Large intestine (tissue), 3 donors: ENCODE measurements around the gene FBLN1. TPM values are rescaled to one million over a fixed set of nuclear protein-coding genes. Genes with fewer than 3 reads are reported as not detected.

ENCODE experiments used
- DNase-seq, 2 donors: peaks; one replicate each; pipeline versions ENCODE4 v3.0.0 to v3.0.0-alpha.2; 2013
- H3K27ac ChIP-seq: one replicate; pipeline ENCODE4 v1.5.1; 2013; ENCODE audit warnings: low read length
- H3K27me3 ChIP-seq: 2 replicates; pipeline ENCODE4 v1.6.1; 2013; ENCODE audit warnings: low read length; ENCODE audit not compliant: control insufficient read depth, insufficient read depth
- H3K36me3 ChIP-seq: 2 replicates; pipeline ENCODE4 v1.6.1; 2013; ENCODE audit warnings: low read length; ENCODE audit not compliant: control insufficient read depth, insufficient read depth
- H3K4me1 ChIP-seq: one replicate; pipeline ENCODE4 v1.6.1; 2013; ENCODE audit warnings: low read length; ENCODE audit not compliant: control insufficient read depth, insufficient read depth
- H3K4me3 ChIP-seq: one replicate; pipeline ENCODE4 v1.5.1; 2013; ENCODE audit warnings: low read length
- H3K9me3 ChIP-seq: one replicate; pipeline ENCODE4 v1.6.1; 2013; ENCODE audit warnings: mild to moderate bottlenecking, low read depth, low read length, moderate library complexity; ENCODE audit not compliant: control insufficient read depth
- WGBS: methylation state at CpG from one replicate; pipeline ENCODE4 v1.1.5; 2013; ENCODE audit warnings: low lambda C conversion rate; ENCODE audit not compliant: insufficient coverage; 5-methylcytosine and 5-hydroxymethylcytosine counted together
- polyA plus RNA-seq: library from polyadenylated mRNA; unstranded; fragments of 120-200 nt; gene quantifications from one replicate; pipeline ENCODE4 v1.2.1, GENCODE V29; 2013

FBLN1 gene
- polyA plus RNA-seq, 1 donor, result 70.4 TPM

- H3K36me3 ChIP-seq, result peaks cover 4% of the 10 kb centered on the region
- H3K27me3 ChIP-seq, result no peaks in the 10 kb centered on the region
- DNase-seq, result no peak
- WGBS, result no CpG with 5 or more reads among the region's 8 CpGs
- H3K4me1 ChIP-seq, result peaks cover 6% of the 10 kb centered on the region
- no peak overlapping the region for H3K4me3 ChIP-seq
- H3K9me3 ChIP-seq, result no peaks in the 10 kb centered on the region
- no peak overlapping the region for H3K27ac ChIP-seq
Observed at GRCh38 chr22:45594123-45594941, 91.6 kb downstream of the FBLN1 start.

DNA sequence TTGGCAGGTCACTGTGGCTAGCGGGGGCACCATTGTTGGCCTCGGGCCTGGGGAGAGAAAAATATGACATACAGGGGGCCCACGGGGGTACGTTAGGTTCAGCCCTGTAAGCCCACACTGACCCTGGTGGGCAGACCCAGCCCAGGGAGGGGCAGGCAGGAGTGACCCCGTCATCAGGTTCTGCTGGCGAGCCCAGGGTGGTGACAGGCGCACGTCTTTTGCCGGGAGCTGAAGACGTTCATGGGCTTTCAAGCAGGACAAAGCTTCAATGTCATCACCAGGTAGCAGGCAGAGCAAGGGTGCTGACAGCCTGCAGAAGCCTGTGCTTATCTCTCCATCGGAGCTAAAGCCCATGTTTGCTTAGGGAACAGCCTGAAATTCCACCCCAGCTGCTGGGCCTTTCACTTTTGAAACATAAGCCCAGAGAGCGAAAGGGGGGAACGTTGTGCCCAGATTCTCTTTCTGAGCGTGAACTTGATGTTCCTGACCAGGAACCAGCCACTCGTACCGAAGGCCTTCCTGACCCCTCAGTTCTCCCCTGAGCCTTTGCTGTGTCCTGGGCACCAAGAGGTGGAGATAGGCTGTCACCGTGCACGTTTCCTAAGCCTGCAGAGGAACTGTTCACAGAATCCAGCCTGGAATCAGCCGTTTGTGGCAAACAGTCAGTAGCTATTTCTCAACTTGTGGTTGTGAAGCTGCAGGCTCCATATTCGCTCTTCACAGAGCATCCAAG lies 94.9 kb downstream of the FBLN1 start:
- Histone ChIP-seq H3K4me3 (no peak overlapping the region), H3K27ac (no peak overlapping the region), H3K4me1 (peaks cover 6% of the 10 kb centered on the region), H3K36me3 (peaks cover 4% of the 10 kb centered on the region), H3K9me3 (no peaks in the 10 kb centered on the region), H3K27me3 (no peaks in the 10 kb centered on the region)
- no CpG with 5 or more reads among the region's 20 CpGs for WGBS
- DNase-seq, result peak; percentile 28 to 56

DNA sequence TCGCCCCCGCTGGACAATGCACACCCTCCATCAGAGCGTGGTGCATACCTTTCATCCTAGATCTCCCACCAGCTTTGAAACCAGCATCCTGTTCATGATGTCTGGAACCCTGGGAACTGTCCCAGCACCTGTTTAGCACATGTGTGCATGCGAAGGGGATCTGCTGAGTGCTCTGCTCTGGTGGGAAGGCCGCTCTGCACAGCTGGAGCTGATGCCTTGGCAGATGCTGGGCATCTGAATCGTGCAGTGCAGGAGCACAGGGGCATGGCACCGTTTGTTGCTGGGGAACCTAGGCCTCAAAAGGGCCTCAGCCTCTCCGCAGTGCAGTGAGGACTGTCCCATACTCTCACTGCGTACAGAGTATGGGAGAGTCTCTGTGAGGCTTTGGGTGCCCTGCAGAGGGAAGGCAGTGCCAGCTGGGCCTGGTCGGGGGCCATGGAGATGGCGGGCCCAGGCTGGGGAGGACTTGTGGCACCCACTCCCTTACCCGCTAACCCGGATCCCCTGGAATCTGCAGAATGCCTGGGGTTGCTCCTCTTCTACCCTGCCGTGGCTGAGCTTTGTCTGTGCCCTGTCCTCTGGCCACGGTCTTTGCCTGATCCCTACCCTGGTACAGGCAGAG lies 96.0 kb downstream of the FBLN1 start:
- Histone ChIP-seq H3K4me3 (no peak overlapping the region), H3K4me1 (peaks cover 6% of the 10 kb centered on the region), H3K27me3 (no peaks in the 10 kb centered on the region), H3K27ac (no peak overlapping the region), H3K9me3 (no peaks in the 10 kb centered on the region), H3K36me3 (peaks cover under 1% of the 10 kb centered on the region)
- WGBS, result no CpG with 5 or more reads among the region's 15 CpGs
- no peak for DNase-seq

DNA sequence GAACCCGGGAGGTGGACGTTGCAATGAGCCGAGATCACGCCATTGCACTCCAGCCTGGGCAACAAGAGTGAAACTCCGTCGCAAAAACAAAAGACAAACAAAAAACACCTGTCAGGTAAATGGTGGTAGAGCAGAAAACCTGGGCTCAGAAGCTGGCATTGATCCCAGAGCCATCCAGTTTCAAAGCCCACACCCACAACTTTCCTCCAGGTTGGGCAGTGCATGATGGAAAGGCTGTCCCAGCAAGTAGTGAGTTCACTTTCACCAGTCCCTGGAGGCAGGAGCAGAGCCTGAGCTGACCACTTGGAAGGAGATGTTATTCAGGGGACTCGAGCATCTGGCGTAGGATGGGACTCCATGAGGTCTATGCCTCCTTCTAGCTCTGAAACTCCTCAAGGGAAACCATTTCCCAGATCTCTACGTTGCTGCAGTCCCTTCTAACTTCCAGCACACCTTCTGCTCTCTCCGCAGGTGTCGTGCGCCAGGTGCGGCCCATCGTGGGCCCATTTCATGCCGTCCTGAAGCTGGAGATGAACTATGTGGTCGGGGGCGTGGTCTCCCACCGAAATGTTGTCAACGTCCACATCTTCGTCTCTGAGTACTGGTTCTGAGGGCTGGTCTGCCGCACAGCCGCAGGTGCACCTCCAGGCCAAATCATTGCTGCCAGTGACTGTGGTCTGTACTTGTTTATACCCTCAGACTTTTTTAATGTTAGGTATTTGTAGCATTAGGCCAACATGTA lies 97.3 kb downstream of the FBLN1 start:
- WGBS, result no CpG with 5 or more reads among the region's 22 CpGs
- no peak overlapping the region for H3K4me3 ChIP-seq
- peaks cover 10% of the 10 kb centered on the region for H3K4me1 ChIP-seq
- H3K9me3 ChIP-seq, result no peaks in the 10 kb centered on the region
- DNase-seq, result no peak
- no peak overlapping the region for H3K27ac ChIP-seq
- no peaks in the 10 kb centered on the region for H3K27me3 ChIP-seq
- H3K36me3 ChIP-seq, result no peaks in the 10 kb centered on the region

- no peak for DNase-seq
- peaks cover 16% of the 10 kb centered on the region for H3K4me1 ChIP-seq
- H3K27ac ChIP-seq, result no peak overlapping the region
- H3K36me3 ChIP-seq, result no peaks in the 10 kb centered on the region
- H3K9me3 ChIP-seq, result no peaks in the 10 kb centered on the region
- no CpG with 5 or more reads among the region's 14 CpGs for WGBS
- H3K4me3 ChIP-seq, result no peak overlapping the region
- H3K27me3 ChIP-seq, result no peaks in the 10 kb centered on the region
Observed at GRCh38 chr22:45600790-45601730, 98.4 kb downstream of the FBLN1 start.

GRCh38 chr22:45602004-45602733 lies 99.5 kb downstream of the FBLN1 start:
- no CpG with 5 or more reads among the region's 10 CpGs for WGBS
- DNase-seq, result no peak

DNA sequence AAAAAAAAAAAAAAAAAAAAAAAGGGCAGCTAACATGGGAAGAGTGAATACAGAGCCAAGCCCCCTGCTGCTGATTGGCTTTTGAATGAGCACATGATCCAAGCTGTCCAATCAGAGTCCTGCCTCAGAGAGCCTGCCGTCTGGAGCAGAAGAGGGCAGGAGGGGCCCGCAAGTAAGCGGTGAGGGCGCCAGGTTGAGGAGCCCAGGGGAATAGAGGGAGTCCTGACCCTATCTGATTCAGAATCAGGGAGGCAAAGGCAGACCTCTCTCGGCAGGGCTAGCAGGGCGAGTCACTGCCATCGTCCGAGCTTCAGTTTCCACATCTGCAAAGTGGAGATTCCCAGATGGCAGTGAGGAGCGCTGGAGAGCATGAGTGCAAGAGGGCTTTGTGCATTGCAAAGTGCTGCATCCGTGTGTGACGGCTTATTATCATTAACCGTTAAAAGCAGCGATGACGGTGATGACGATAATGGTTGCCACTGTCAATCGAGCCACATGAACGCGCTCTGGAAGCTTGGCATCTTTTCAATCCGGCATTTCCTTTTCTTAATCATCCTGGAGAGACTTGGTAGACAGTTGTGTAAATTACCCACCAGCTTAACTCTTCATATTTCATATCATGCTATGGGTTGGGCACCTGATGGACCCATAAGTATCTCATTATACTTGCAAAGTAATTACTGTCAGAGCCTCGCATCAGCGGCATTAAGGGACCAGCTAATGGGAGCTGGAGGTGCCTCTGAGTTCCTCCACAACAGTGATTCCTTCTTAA lies 100.3 kb downstream of the FBLN1 start:
- Histone ChIP-seq H3K9me3 (no peaks in the 10 kb centered on the region), H3K36me3 (no peaks in the 10 kb centered on the region), H3K27me3 (no peaks in the 10 kb centered on the region), H3K4me3 (no peak overlapping the region), H3K4me1 (peaks cover 14% of the 10 kb centered on the region), H3K27ac (no peak overlapping the region)
- DNase-seq, result no peak
- 100% methylated on average over 4 of the region's 21 CpGs for WGBS

More at GRCh38 chr22:45602004-45602733, 99.5 kb downstream of the FBLN1 start:
- Histone ChIP-seq H3K27ac (no peak overlapping the region), H3K27me3 (no peaks in the 10 kb centered on the region), H3K36me3 (no peaks in the 10 kb centered on the region), H3K4me1 (peaks cover 18% of the 10 kb centered on the region), H3K9me3 (no peaks in the 10 kb centered on the region), H3K4me3 (no peak overlapping the region)

GRCh38 chr22:45603619-45604018 lies 100.9 kb downstream of the FBLN1 start:
- Histone ChIP-seq H3K9me3 (no peaks in the 10 kb centered on the region), H3K27me3 (no peaks in the 10 kb centered on the region), H3K27ac (no peak overlapping the region), H3K4me3 (no peak overlapping the region), H3K4me1 (peaks cover 14% of the 10 kb centered on the region), H3K36me3 (no peaks in the 10 kb centered on the region)
- no CpG with 5 or more reads among the region's 3 CpGs for WGBS
- DNase-seq, result no peak
